ENCODE results near the gene MYRF.

- TF ChIP-seq, protein P1, sequence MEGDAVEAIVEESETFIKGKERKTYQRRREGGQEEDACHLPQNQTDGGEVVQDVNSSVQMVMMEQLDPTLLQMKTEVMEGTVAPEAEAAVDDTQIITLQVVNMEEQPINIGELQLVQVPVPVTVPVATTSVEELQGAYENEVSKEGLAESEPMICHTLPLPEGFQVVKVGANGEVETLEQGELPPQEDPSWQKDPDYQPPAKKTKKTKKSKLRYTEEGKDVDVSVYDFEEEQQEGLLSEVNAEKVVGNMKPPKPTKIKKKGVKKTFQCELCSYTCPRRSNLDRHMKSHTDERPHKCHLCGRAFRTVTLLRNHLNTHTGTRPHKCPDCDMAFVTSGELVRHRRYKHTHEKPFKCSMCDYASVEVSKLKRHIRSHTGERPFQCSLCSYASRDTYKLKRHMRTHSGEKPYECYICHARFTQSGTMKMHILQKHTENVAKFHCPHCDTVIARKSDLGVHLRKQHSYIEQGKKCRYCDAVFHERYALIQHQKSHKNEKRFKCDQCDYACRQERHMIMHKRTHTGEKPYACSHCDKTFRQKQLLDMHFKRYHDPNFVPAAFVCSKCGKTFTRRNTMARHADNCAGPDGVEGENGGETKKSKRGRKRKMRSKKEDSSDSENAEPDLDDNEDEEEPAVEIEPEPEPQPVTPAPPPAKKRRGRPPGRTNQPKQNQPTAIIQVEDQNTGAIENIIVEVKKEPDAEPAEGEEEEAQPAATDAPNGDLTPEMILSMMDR (IDR thresholded peaks at IDR 0.05): no peak
- TF ChIP-seq POLR2A (IDR thresholded peaks at IDR 0.05): no peak
Measured at GRCh38 chr11:61739966-61740365, 12.5 kb upstream of the MYRF start.
